Measurements from ENCODE around the gene RECK. TPM values are rescaled to one million over a fixed set of nuclear protein-coding genes. Genes with fewer than 3 reads are reported as not detected.

RECK gene
- total RNA-seq, 1 donor from 2014 or later, result 11.1 TPM

- H3K4me3 Mint-ChIP-seq (ENCODE audit: unreplicated experiment), result no peak overlapping the region
- no peak for DNase-seq
- no peak overlapping the region for H3K27ac Mint-ChIP-seq (ENCODE audit: unreplicated experiment)
- peaks cover 2% of the 10 kb centered on the region for H3K9me3 Mint-ChIP-seq (ENCODE audit: unreplicated experiment)
- H3K4me1 Mint-ChIP-seq (ENCODE audit: low read depth, unreplicated experiment), result no peaks in the 10 kb centered on the region
- H3K36me3 Mint-ChIP-seq (ENCODE audit: unreplicated experiment), result no peaks in the 10 kb centered on the region
- H3K27me3 Mint-ChIP-seq (ENCODE audit: unreplicated experiment), result no peaks in the 10 kb centered on the region
- TF ChIP-seq CTCF (IDR thresholded peaks at IDR 0.05; ENCODE audit: partially characterized antibody, unreplicated experiment), result no peak
Measured at GRCh38 chr9:36091026-36091953, 54.6 kb downstream of the RECK start.

DNA sequence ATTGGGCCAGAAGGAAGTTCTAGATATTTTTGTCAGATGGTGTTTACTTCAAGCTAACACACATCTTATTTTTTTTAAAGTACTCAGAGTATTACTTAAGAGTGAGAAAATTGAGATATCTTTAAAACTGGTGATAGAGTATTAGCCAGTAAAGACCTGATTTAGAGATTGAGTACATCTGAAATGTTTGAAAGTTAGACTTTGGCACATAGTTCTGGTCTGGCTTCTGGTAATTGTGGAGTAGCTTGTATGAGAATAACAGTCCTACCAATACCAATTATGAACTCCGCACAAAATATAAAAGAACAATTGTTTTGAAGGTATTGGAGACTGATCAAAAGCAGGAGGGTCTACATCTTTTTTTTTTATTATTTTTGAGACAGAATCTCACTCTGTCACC, 55.3 kb downstream of the RECK start:
- Mint-ChIP-seq H3K4me1 (ENCODE audit: low read depth, unreplicated experiment) (no peaks in the 10 kb centered on the region), H3K36me3 (ENCODE audit: unreplicated experiment) (no peaks in the 10 kb centered on the region), H3K9me3 (ENCODE audit: unreplicated experiment) (peaks cover under 1% of the 10 kb centered on the region), H3K4me3 (ENCODE audit: unreplicated experiment) (no peak overlapping the region), H3K27ac (ENCODE audit: unreplicated experiment) (no peak overlapping the region), H3K27me3 (ENCODE audit: unreplicated experiment) (no peaks in the 10 kb centered on the region)
- DNase-seq, result no peak
- TF ChIP-seq CTCF (IDR thresholded peaks at IDR 0.05; ENCODE audit: partially characterized antibody, unreplicated experiment), result no peak

DNA sequence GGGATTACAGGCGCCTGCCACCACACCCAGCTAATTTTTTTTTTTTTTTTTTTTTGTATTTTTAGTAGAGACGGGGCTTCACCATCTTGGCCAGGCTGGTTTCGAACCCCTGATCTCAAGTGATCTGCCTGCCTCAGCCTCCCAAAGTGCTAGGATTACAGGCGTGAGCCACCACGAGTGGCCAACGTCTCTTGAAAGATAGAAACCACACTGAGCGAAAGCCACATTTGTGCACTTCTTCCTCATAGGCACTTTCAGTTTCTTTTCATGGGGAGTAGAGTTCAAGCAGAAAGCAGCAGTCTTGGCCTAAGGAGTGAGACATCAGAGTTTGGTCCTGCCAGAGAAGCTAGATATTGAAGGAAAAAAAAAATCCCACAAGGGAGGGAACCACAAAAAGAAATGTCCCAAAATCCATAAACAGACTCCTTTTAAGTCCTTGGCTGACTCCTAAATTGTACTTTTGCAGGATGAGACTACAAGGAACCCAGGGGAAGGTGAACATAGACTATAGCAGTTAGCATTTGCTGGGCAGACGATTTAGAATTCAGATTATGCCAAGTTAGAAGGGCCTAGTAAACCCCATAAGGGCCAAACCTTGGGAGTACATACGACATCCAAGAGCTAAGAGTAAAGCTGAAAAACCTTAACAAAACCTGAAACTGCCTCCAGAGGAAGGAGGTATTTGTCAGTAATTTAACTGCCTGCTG, 55.9 kb downstream of the RECK start:
- Mint-ChIP-seq H3K27me3 (ENCODE audit: unreplicated experiment) (peaks cover 2% of the 10 kb centered on the region), H3K36me3 (ENCODE audit: unreplicated experiment) (no peaks in the 10 kb centered on the region), H3K4me3 (ENCODE audit: unreplicated experiment) (no peak overlapping the region), H3K9me3 (ENCODE audit: unreplicated experiment) (no peaks in the 10 kb centered on the region), H3K27ac (ENCODE audit: unreplicated experiment) (no peak overlapping the region), H3K4me1 (ENCODE audit: low read depth, unreplicated experiment) (no peaks in the 10 kb centered on the region)
- no peak for DNase-seq
- no peak for TF ChIP-seq CTCF (IDR thresholded peaks at IDR 0.05; ENCODE audit: partially characterized antibody, unreplicated experiment)

GRCh38 chr9:36093384-36093783, 56.7 kb downstream of the RECK start:
- TF ChIP-seq CTCF (IDR thresholded peaks at IDR 0.05; ENCODE audit: partially characterized antibody, unreplicated experiment), result no peak
- Mint-ChIP-seq H3K27ac (ENCODE audit: unreplicated experiment) (no peak overlapping the region), H3K4me1 (ENCODE audit: low read depth, unreplicated experiment) (no peaks in the 10 kb centered on the region), H3K27me3 (ENCODE audit: unreplicated experiment) (peaks cover 4% of the 10 kb centered on the region), H3K36me3 (ENCODE audit: unreplicated experiment) (no peaks in the 10 kb centered on the region), H3K4me3 (ENCODE audit: unreplicated experiment) (no peak overlapping the region), H3K9me3 (ENCODE audit: unreplicated experiment) (peaks cover 1% of the 10 kb centered on the region)
- DNase-seq, result no peak

- TF ChIP-seq CTCF (IDR thresholded peaks at IDR 0.05; ENCODE audit: partially characterized antibody, unreplicated experiment), result no peak
- Mint-ChIP-seq H3K36me3 (ENCODE audit: unreplicated experiment) (no peaks in the 10 kb centered on the region), H3K9me3 (ENCODE audit: unreplicated experiment) (peaks cover 1% of the 10 kb centered on the region), H3K4me3 (ENCODE audit: unreplicated experiment) (no peak overlapping the region), H3K27ac (ENCODE audit: unreplicated experiment) (no peak overlapping the region), H3K27me3 (ENCODE audit: unreplicated experiment) (peaks cover 4% of the 10 kb centered on the region), H3K4me1 (ENCODE audit: low read depth, unreplicated experiment) (peaks cover 2% of the 10 kb centered on the region)
- DNase-seq, result no peak
Measured at GRCh38 chr9:36099718-36100117, 63.0 kb downstream of the RECK start.
